H9 (cell line): ENCODE data around the gene ZNF263. TPM values are rescaled to one million over a fixed set of nuclear protein-coding genes. Genes with fewer than 3 reads are reported as not detected.
A peak's percentile ranks its signal among the peaks of the same experiment; 100 is the strongest.

Experiments
- DNase-seq: peaks from one replicate; pipeline ENCODE4 v3.0.0-alpha.2; 2017
- H2AFZ ChIP-seq: one replicate; pipeline ENCODE4 v1.6.1; 2013; ENCODE audit warnings: mild to moderate bottlenecking, low read length, control low read depth, moderate library complexity
- H2AK5ac ChIP-seq: 2 replicates; pipeline ENCODE4 v1.6.1; 2013; ENCODE audit warnings: low read length, control low read depth, mixed read lengths; ENCODE audit not compliant: insufficient read length
- H2BK120ac ChIP-seq: one replicate; pipeline ENCODE4 v1.6.1; 2013; ENCODE audit warnings: low read depth, mild to moderate bottlenecking, low read length, control low read depth, inconsistent platforms; ENCODE audit not compliant: poor library complexity, severe bottlenecking
- H2BK12ac ChIP-seq: 2 replicates; pipeline ENCODE4 v1.6.1; 2013; ENCODE audit warnings: low read length, control low read depth, mixed read lengths, low read depth; ENCODE audit not compliant: insufficient read length
- H2BK15ac ChIP-seq: 2 replicates; pipeline ENCODE4 v1.6.1; 2013; ENCODE audit warnings: low read depth, low read length, control low read depth
- H2BK20ac ChIP-seq: one replicate; pipeline ENCODE4 v1.6.1; 2013; ENCODE audit warnings: low read depth, mild to moderate bottlenecking, low read length, control low read depth, inconsistent platforms; ENCODE audit not compliant: poor library complexity, severe bottlenecking
- H2BK5ac ChIP-seq: 2 replicates; pipeline ENCODE4 v1.6.1; 2013; ENCODE audit warnings: low read length, control low read depth, mixed read lengths; ENCODE audit not compliant: insufficient read length
- H3K14ac ChIP-seq: 2 replicates; pipeline ENCODE4 v1.6.1; 2013; ENCODE audit warnings: low read length, control low read depth; ENCODE audit not compliant: insufficient read depth
- H3K18ac ChIP-seq: 2 replicates; pipeline ENCODE4 v1.6.1; 2013; ENCODE audit warnings: low read depth, mild to moderate bottlenecking, mixed read lengths, low read length, control low read depth; ENCODE audit not compliant: insufficient read length
- H3K23ac ChIP-seq: 2 replicates; pipeline ENCODE4 v1.6.1; 2013; ENCODE audit warnings: low read length, control low read depth, mixed read lengths, low read depth; ENCODE audit not compliant: insufficient read length
- H3K23me2 ChIP-seq: 2 replicates; pipeline ENCODE4 v1.6.1; 2013; ENCODE audit warnings: low read depth, mild to moderate bottlenecking, mixed read lengths, low read length, control low read depth; ENCODE audit not compliant: insufficient read length, poor library complexity, severe bottlenecking
- H3K27ac ChIP-seq: 2 replicates; pipeline ENCODE4 v1.5.1; 2013; ENCODE audit warnings: low read length, control low read depth, mixed read lengths, low read depth; ENCODE audit not compliant: insufficient read length
- H3K27me3 ChIP-seq: 2 replicates; pipeline ENCODE4 v1.6.1; 2013; ENCODE audit warnings: low read length, control low read depth, inconsistent platforms; ENCODE audit not compliant: insufficient read depth
- H3K4ac ChIP-seq: 2 replicates; pipeline ENCODE4 v1.6.1; 2013; ENCODE audit warnings: low read depth, mild to moderate bottlenecking, control low read depth, inconsistent platforms, low read length, moderate library complexity
- H3K4me1 ChIP-seq: 2 replicates; pipeline ENCODE4 v1.6.1; 2013; ENCODE audit warnings: low read length, control low read depth, inconsistent platforms; ENCODE audit not compliant: insufficient read depth
- H3K4me2 ChIP-seq: 2 replicates; pipeline ENCODE4 v1.6.1; 2013; ENCODE audit warnings: low read length, control low read depth, mixed read lengths; ENCODE audit not compliant: insufficient read length, insufficient read depth
- H3K56ac ChIP-seq: 2 replicates; pipeline ENCODE4 v1.6.1; 2013; ENCODE audit warnings: low read depth, mild to moderate bottlenecking, mixed read lengths, low read length, control low read depth; ENCODE audit not compliant: insufficient read length
- H3K79me1 ChIP-seq: 2 replicates; pipeline ENCODE4 v1.6.1; 2013; ENCODE audit warnings: low read depth, mild to moderate bottlenecking, moderate library complexity, low read length, control low read depth, inconsistent platforms; ENCODE audit not compliant: insufficient read depth, poor library complexity, severe bottlenecking
- H3K79me2 ChIP-seq: 2 replicates; pipeline ENCODE4 v1.6.1; 2013; ENCODE audit warnings: low read length, control low read depth, inconsistent platforms; ENCODE audit not compliant: insufficient read depth
- H3K9ac ChIP-seq: 2 replicates; pipeline ENCODE4 v1.6.1; 2013; ENCODE audit warnings: low read length, control low read depth, mixed read lengths; ENCODE audit not compliant: insufficient read length; ENCODE audit errors: extremely low read depth
- H3K9me3 ChIP-seq: one replicate; pipeline ENCODE4 v1.6.1; 2013; ENCODE audit warnings: low read depth, low read length, inconsistent platforms; ENCODE audit not compliant: control insufficient read depth
- H3T11ph ChIP-seq: one replicate; pipeline ENCODE4 v1.6.1; 2013; ENCODE audit warnings: mild to moderate bottlenecking, low read length, control low read depth, inconsistent platforms
- H4K20me1 ChIP-seq: one replicate; pipeline ENCODE4 v1.6.1; 2013; ENCODE audit not compliant: control insufficient read depth, insufficient read length, insufficient read depth
- H4K5ac ChIP-seq: 2 replicates; pipeline ENCODE4 v1.6.1; 2013; ENCODE audit warnings: low read depth, mild to moderate bottlenecking, mixed read lengths, low read length, control low read depth; ENCODE audit not compliant: insufficient read length
- H4K8ac ChIP-seq: replicated peaks from 2 replicates; pipeline ENCODE4 v1.6.1; 2013; ENCODE audit warnings: low read length, control low read depth, mixed read lengths, low read depth; ENCODE audit not compliant: insufficient read length
- H4K91ac ChIP-seq: 2 replicates; pipeline ENCODE4 v1.6.1; 2013; ENCODE audit warnings: low read depth, mild to moderate bottlenecking, moderate library complexity, mixed read lengths, low read length, control low read depth; ENCODE audit not compliant: insufficient read length
- H3K27ac Mint-ChIP-seq, 3 experiments: 2 replicates in 2 of 3; 3 replicates in 1 of 3; pipeline ENCODE4 v1.8.0; 2020 to 2021; ENCODE audit warnings: mixed read lengths in 3 of 3, mild to moderate bottlenecking in 1 of 3, moderate library complexity in 1 of 3
- H3K27me3 Mint-ChIP-seq: 2 replicates; pipeline ENCODE4 v1.8.0; 2021; ENCODE audit warnings: low read depth, mild to moderate bottlenecking, moderate library complexity, mixed read lengths
- H3K36me3 Mint-ChIP-seq, 3 experiments: 2 replicates in 2 of 3; 3 replicates in 1 of 3; pipeline ENCODE4 v1.8.0; 2020 to 2021; ENCODE audit warnings: low read depth in 3 of 3, mixed read lengths in 3 of 3; ENCODE audit not compliant: insufficient read depth in 1 of 3
- H3K4me1 Mint-ChIP-seq, 2 experiments: 2 replicates each; pipeline ENCODE4 v1.8.0; 2020; ENCODE audit warnings: mixed read lengths in 2 of 2
- H3K4me3 Mint-ChIP-seq, 2 experiments: 2 replicates in 1 of 2; 3 replicates in 1 of 2; pipeline ENCODE4 v1.8.0; 2020 to 2021; ENCODE audit warnings: mild to moderate bottlenecking in 2 of 2, mixed read lengths in 2 of 2, moderate library complexity in 1 of 2
- H3K9me3 Mint-ChIP-seq, 2 experiments: 2 replicates in 1 of 2; 3 replicates in 1 of 2; pipeline ENCODE4 v1.8.0; 2020; ENCODE audit warnings: mild to moderate bottlenecking in 2 of 2, mixed read lengths in 2 of 2, moderate library complexity in 1 of 2
- CTCF ChIP-seq: fragments of 200-600 bp; sonication (generic); conservative IDR thresholded peaks from 3 replicates; pipeline ENCODE4 v1.8.0; 2021; ENCODE audit warnings: antibody characterized with exemption, mild to moderate bottlenecking
- whole genome bisulfite sequencing: extraction: QIAGEN DNeasy Blood & Tissue Kit; methylation state at CpG from one replicate; pipeline ENCODE4 v1.1.7; 2013; ENCODE audit warnings: missing lambda C conversion rate, low lambda C conversion rate, mixed read lengths; ENCODE audit not compliant: insufficient read length; ENCODE audit errors: extremely low coverage; 5-methylcytosine and 5-hydroxymethylcytosine counted together
- total RNA-seq: library from RNA; stranded (reverse); gene quantifications from 2 replicates; pipeline ENCODE4 v1.2.1, GENCODE V29; 2021

Gene ZNF263
- total RNA-seq, 1 experiment from 2014 or later = 35.7 TPM

- no peak overlapping the region for H3K27ac ChIP-seq
These were observed 21.1 kb downstream of the ZNF263 start for GRCh38 chr16:3304370-3304769.

More at GRCh38 chr16:3304370-3304769, 21.1 kb downstream of the ZNF263 start:
- H3T11ph ChIP-seq = no peak overlapping the region
- Mint-ChIP-seq H3K27ac (no peak overlapping the region), H3K27me3 (peaks cover 18% of the 10 kb centered on the region), H3K36me3 (peaks cover 72 to 83% (median 79%) of the 10 kb centered on the region in 3 experiments), H3K4me3 (peak overlapping the region; percentile 77 to 81), H3K4me1 (peaks cover 7% of the 10 kb centered on the region in 2 experiments; a peak in 1 of 4 replicates), H3K9me3 (peaks cover 77 to 86% of the 10 kb centered on the region in 2 experiments)
- no peak overlapping the region for H2AK5ac ChIP-seq
- peaks cover 36% of the 10 kb centered on the region for H3K9me3 ChIP-seq
- H3K23me2 ChIP-seq = peaks cover 5% of the 10 kb centered on the region
- no peak overlapping the region for H3K4ac ChIP-seq
- WGBS = no CpG with 5 or more reads among the region's 4 CpGs
- no peak overlapping the region for H2BK12ac ChIP-seq
- no peak overlapping the region for H4K5ac ChIP-seq
- DNase-seq = no peak
- H3K4me1 ChIP-seq = 0 out of 2 replicates have a peak, but pooled peaks cover 4% of the 10 kb centered on the region
- H3K79me2 ChIP-seq = no peaks in the 10 kb centered on the region
- no peak overlapping the region for H3K14ac ChIP-seq
- H3K9ac ChIP-seq = no peak overlapping the region
- H3K4me2 ChIP-seq = peak overlapping the region; percentile 34
- H2AFZ ChIP-seq = no peak overlapping the region
- H3K27me3 ChIP-seq = no peaks in the 10 kb centered on the region
- no peak overlapping the region for H3K56ac ChIP-seq
- H2BK120ac ChIP-seq = no peak overlapping the region
- no peak overlapping the region for H3K18ac ChIP-seq
- no peak overlapping the region for H2BK20ac ChIP-seq
- no peak overlapping the region for H2BK5ac ChIP-seq
- no peak overlapping the region for H2BK15ac ChIP-seq
- no peaks in the 10 kb centered on the region for H3K79me1 ChIP-seq
- no peak overlapping the region for H4K8ac ChIP-seq
- no peaks in the 10 kb centered on the region for H4K20me1 ChIP-seq
- H3K23ac ChIP-seq = no peak overlapping the region
- H4K91ac ChIP-seq = no peak overlapping the region
- no peak for TF ChIP-seq CTCF
